ENCODE measurements around the gene VSX2.
A peak's percentile ranks its signal among the peaks of the same experiment; 100 is the strongest.

VSX2 gene

GRCh38 chr14:74238974-74239847, at the start of gene VSX2:
TSS of gene VSX2 (plus strand) at chr14:74239449. CDS start at chr14:74239562, 113 bp downstream.
- DNase-seq: no peak

GRCh38 chr14:74190927-74191575, 48.2 kb upstream of the VSX2 start:
- no peak for DNase-seq

DNA sequence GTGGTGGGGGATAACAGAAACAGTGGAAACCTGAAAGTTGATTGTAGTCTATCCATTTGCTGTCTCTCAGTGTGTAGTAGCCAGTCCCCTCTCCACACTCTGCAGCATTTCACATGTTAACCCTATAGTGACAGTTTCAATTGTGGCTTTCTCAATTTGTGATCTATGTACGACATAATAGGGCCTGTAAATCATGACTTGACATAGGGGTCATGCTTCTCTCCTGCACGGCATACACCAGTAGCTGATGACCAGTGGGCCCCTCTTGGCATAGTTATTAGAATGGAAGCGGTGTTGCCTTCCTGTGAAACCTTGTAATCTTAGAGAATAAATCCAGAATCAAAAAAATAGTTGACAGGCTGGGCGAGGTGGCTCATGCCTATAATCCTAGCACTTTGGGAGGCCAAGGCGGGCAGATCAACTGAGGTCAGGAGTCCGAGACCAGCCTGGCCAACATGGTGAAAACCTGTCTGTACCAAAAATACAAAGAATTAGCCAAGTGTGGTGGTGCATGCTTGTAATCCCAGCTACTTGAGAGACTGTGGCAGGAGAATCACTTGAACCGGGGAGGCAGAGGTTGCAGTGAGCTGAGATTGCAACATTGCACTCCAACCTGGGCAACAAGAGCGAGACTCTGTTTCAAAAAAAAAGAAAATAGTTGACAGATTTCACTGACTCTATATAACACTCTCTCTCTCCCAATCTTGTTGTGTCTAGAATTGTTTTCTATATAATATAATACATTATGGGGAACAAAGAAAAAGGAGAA, 44.6 kb upstream of the VSX2 start:
- no peak for DNase-seq

DNA sequence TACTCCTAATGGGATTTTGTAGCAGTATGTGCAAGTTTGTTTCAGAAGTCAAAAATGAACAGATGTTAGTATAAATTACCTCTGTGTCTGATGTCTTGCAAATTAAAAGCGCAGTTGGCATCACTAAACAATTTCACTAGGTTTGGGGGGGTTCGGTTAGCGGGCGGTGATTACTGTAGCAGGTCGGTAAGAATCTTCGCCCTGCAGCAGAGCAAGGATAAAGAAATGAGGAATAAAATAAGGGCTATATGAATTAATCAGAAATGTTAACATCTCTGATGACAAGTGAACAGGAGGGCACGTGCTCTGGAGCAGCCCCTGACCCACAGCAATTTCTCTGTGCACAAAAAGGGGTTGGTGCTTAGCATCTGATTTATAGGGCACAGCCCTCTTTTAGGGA, 43.6 kb upstream of the VSX2 start:
- DNase-seq: no peak

DNA sequence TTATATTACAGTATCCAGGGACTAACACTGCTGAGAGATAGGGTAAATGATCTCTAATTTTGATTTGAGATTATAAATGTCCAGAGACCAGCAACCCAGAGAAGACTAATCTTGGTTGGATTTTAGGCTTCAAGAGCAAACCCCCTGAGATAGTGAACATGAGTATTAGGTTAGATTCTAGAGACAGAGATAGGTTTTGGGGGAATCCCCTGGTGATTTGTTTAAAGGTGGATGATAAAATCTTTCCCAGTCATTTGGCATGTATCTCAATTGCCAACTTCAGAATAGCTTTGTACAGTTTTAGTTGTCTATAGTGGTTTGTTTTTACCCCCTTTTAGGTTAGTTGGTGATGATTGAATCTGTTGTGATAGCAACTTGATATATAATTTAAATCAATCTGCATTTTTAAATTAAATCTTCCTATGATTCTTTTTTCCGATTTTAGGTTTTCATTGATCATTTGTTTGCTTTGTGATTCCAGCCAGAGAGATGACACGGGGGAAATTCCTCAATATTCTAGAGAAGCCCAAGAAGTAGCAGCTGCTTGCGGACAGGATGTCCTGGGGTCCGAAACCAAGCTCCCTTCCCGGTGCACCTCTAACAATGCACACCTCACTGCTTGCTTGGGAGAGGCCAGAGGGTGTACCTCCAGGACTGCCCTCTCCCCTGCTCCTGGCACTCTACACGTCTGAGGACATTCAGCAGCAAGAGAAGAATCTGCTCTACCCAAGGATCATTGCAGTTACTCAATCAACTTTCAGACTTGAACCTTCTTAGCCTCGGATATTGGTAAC, 40.6 kb upstream of the VSX2 start:
- DNase-seq: no peak

- no peak for DNase-seq
Measured at GRCh38 chr14:74202113-74202512, 37.1 kb upstream of the VSX2 start.

DNA sequence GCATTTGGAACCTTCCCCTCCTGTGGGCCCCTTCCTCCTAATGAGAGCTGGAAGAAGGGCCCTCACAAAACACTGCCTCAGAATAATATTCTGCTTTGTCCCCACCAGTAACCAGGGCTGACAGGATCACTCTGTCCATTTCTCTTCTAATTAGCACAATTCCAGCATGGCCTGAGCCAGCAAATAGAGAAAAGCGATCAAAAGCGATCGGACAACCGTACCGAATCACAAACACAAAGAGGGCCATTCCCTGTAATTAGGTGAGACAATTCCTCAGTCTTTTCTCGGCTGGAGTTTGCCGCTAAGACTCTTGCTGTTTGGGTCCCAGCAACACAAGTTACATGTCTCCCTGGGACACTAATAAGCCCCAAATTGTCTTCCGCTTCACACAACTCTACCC, 35.6 kb upstream of the VSX2 start:
- DNase-seq: no peak

GRCh38 chr14:74204491-74204890, 34.8 kb upstream of the VSX2 start:
- no peak for DNase-seq

- no peak for DNase-seq
Measured at GRCh38 chr14:74205882-74206281, 33.4 kb upstream of the VSX2 start.

DNA sequence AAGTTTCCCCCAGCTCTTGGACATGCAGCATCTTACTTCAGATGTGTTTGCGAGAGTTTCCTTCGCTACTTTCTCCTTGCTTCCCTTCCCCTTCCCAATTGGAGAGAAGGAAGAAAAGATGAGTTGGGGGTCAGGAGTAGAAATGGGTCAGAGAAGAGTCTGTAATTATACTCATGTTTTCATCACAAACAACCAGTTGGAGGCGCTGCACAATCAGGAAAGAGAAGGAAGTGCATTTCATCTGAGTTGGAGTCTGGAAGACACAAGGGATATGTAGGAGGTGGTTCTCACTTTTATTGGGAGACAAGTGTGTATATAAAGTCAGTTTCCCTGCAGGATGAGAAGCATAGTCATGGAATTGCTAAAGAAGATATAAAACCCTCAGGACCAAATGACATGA, 31.3 kb upstream of the VSX2 start:
- no peak for DNase-seq

GRCh38 chr14:74208642-74209041, 30.6 kb upstream of the VSX2 start:
- DNase-seq: no peak

GRCh38 chr14:74211945-74212580, 27.2 kb upstream of the VSX2 start:
- no peak for DNase-seq

DNA sequence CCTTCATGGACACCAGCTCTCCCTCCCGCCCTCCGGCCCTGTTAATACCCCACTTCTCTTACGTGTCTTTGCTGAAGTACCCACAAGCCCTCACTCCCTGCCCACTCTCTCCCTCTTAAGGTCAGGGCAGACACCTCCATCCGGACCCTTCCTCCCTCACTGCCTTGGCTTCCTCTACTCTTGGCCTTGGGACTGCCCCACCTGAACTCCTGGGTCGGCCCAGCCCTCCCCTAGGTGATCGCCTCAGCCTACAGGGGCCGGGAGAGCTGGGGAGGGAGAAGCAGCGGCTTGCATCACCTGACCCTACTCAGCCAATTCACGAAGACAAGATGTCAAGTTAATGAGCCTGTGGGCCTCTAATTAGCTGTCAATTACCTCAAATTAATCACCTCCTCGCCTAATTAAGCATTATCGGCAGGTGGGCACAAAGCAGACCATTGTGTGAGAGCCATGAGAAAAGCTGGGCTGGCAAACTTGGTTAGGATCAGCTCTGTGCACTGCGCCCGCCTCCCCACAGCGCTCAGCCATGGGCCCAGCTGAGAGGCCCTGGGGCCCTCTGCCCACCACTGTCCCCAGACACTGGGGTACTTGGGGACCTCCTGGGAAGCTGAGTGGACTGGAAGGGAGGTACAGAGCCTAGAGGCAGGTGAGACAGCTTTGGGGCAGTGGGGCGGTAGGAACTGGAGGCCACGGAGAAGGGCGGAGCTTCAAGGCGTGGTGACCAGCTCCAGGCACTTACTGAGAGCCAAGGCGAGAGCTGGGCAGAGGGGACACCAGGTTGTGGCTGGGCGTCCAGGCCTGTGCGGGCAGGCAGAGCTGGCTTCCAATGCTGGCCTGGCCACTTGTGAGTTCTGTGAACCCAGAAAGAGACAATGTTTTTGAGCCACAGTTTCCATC, 25.1 kb upstream of the VSX2 start:
- no peak for DNase-seq

DNA sequence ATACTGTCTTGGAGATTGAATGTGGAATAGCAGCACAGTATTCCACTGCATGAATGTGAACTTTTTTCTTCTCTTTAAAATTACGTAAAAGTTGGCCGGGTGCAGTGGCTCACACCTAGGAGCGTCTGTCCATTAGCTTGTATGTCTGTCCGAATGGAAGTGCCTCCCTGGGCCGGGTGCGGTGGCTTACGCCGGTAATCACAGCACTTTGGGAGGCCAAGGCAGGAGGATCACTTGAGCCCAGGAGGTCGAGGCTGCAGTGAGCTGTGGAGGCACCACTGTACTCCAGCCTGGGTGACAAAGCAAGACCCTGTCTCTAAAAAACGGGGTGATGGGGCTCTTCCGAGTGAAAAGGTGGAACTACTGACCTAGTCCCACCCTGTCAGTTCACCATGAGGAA, 22.6 kb upstream of the VSX2 start:
- no peak for DNase-seq

DNA sequence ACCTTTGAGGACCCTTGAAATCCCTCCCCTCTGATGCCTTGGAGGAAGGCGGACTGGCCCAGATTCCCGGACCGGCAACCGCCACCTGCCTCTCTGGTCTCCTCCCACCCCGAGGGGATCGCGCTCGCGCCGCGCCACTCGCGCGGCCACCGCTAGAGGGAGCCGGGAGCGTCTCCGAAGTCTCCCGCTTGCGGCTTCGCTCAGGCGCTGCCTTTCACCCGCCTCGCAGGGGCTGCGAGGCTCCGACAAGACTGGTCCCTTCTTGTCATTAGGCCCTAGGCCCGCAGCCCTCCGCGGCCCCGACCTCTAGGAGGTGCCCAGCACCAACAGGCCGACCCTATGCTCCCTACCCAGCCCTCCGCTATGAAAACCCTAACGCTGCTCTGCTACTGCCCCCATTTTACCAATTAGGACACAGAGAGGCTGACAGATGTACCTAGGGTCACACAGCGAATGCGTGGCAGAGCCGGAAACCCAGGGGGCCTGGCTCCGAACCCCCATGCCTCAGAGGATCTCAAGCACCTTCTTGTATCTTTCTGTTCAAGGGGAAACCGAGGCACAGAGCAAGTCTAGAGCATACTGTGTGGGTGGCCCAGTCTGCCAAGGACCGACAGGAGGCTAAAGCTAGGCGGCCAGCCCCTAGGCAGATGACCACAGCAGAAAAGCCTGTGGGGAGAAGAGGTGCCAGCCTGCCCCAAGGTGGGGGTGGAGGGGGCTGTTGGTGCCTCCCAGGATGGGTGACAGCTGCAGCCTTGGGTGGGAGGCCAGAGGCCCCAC, 21.4 kb upstream of the VSX2 start:
- DNase-seq: peak; percentile 61 to 70

GRCh38 chr14:74218462-74218861, 20.8 kb upstream of the VSX2 start:
- DNase-seq: no peak

GRCh38 chr14:74219277-74220205, 19.7 kb upstream of the VSX2 start:
- DNase-seq: no peak

DNA sequence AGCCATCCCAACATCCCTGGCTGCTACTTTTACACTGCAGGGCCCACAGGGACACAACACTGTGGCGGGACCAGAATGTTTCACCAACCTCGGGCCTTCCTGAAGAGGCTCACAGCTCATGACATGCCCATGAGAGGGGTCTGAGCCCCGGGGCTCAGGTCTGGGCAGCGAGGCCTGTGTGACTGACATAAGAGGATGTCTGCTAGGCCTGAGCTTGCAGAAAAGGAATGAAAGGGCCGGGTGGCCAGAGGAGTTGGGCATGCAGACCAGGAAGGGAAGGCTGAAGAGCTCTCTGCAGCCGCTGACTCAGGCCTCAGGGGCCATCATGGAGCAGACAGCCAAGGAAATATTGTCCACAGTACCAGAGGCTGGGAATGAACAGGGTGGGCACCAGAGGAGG, 18.3 kb upstream of the VSX2 start:
- DNase-seq: no peak

DNA sequence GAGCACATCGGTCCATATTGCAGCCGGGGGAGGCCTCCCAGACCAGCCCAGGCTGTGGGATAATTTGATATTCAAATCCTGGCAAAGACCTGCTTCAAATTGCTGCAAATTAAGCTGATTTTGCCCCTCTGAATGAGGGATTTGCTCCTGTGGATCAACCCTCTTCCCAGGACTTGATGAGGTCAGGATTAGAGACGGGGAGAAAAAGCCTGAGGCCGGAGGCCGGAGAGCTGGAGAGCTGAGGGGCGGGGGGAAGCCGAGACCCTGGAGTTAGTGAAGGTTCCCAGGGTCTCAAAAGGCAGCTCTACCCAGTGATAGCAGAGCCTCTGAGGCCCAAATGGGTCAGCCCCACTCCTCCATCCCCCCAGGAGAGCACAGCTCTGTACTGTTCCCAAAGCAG, 17.5 kb upstream of the VSX2 start:
- no peak for DNase-seq
